ENCODE measurements around the gene BCAS3.
A peak's percentile ranks its signal among the peaks of the same experiment; 100 is the strongest.
"Not testable (repeated sequence)": the region's sequence is repeated elsewhere in the genome, so short reads cannot be mapped to it uniquely, and the experiment has no call there.

BCAS3 gene

DNA sequence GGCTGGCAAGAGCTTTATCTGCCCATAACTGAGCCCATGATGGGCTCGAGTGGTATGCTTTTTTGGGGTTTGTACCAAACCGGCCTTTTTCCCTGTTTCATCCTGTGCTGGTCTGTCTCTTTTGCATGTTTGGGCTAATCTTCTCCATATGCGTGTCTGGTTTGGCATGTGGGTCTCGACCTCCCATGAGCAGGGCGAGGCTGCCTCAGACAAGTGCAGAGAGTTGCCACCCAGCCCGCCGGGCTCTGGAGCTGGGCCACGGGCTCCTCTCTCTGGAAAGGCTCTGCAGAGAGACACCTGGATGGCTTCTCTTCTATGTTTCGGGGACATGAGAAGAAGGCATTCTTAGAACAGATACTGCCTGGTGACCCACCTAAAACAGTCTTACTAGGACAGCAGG is 654.2 kb downstream of the BCAS3 start:
- no peak for DNase-seq

DNA sequence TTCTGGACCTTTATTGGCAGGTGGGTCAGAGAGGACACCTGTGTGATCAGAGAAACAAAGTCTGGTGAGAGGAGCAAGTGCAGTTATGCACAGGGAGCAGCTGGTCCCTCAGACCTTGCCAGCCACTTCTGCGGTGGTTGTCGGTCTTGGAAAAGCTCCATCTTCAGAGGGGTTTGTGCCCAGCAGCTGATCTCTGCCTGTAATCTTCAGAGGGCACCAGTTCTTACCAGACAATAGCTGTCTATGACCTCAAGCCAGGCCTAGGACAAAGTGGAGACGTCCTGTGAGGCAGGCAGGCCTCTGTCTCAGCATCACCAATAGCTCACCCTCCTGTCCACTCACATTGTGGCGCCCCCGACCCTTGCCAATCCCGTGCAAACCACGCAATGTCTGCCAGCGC is 655.5 kb downstream of the BCAS3 start:
- DNase-seq: no peak

DNA sequence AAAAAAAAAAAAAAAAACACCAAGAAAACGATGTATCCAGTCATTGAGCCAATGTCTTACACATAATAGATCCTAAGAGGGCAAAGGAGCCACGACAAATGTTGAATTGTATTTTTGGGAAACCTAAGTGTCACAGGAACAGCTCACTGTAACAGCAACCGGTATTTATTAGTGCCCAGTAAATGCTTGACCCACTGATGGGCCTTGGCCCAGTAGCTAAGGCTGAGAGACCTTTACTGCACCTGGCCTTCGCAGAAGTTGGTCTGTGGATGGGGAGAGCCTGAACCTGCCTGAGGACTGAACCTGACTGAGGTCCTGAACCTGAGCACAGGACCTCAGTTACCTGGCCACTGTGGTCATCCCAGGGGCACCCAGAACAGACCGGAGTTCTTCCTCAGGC is 657.0 kb downstream of the BCAS3 start:
- no peak for DNase-seq

DNA sequence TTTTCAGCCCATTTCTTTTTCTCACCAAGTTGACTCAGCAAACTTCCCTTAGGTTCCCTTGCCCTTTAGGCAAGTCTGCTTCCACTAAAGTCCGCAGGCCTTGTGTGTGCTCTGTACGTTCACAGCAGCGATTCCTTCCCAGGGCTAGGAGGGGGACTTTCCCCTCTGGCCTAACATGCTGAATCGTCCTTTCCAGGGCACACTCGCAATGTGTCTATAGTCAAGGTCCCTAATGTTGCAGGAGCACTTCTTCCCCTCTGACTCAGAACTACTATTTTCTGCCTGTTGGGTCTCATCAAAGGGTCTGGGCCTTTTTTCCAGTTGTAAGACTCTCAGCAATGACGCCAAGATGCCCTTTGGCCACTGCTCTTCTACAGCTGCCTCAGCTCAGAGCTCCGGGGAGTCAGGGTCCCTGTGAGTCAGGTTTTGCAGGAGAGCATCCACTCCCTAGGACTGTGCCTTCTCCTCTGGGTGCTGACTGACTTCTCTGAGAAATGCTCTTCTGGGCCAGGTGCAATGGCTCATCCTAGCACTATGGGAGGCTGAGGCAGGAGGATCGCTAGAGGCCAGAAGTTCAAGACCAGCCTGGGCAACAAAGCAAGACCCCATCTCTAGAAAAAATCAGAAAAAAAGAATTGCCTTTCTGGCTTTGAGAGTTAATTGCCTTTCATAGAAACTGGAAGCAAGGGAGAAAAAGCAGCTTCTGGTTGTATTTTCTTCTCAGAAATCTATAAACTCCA is 657.6 kb downstream of the BCAS3 start:
- no peak for DNase-seq

DNA sequence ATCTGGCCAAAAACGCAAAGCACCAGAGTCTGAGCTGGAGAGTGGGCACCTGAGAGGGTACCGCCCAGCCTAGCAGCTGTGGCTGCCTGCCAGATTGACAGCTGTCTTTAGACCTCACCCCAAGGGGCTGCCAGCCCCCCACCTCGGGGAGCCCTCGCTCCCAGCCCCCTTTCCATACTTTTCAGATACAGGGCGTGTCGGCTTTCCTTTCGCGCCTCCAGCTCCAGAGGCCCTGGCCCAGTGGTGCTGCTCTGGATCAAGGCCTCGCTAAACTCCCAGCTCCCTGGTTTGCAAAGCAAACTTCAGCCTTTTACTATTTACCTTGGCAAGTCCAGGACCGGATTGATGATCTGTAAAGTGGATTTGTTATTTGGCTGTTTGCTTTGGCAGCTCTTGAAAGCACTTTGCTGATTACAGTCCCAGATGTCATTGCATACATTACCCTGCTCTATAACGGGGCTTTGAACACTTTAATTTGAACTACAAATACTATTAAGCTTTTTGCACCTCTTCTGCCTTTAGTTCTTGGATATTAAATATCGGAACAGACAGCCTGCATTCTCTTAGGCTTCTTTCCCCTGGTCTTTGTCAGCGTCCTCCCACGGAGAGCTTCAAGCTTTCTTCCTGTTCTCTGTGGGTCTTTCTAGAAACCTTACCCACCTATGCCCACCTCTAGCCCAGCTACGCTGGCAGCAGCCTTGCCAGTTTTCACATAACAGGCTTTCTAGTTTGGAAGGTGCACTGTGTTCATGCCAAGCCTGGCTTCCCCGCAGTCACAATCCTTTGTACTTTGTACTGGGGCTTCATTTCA is 658.4 kb downstream of the BCAS3 start:
- DNase-seq: peak; percentile 92

DNA sequence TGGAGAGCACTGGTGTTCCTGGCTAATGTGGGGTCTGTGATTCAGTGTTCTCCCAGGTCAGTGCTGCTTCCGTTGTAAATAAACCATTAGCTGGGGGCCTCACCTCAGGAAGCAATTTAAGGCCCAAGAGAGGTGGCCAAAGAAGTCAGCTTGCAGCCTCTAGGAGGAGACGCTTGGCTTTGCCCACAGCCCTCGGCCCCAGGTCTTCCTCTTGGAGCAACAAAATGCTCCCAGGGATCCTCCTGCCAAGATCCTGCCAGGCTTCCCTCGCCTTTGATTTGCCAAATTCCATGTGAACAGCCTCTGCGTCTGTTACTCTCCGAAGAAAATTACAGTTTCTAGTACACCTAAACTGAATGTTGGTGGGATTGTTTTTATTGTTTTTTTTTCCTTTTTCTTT is 659.6 kb downstream of the BCAS3 start:
- DNase-seq: no peak

DNA sequence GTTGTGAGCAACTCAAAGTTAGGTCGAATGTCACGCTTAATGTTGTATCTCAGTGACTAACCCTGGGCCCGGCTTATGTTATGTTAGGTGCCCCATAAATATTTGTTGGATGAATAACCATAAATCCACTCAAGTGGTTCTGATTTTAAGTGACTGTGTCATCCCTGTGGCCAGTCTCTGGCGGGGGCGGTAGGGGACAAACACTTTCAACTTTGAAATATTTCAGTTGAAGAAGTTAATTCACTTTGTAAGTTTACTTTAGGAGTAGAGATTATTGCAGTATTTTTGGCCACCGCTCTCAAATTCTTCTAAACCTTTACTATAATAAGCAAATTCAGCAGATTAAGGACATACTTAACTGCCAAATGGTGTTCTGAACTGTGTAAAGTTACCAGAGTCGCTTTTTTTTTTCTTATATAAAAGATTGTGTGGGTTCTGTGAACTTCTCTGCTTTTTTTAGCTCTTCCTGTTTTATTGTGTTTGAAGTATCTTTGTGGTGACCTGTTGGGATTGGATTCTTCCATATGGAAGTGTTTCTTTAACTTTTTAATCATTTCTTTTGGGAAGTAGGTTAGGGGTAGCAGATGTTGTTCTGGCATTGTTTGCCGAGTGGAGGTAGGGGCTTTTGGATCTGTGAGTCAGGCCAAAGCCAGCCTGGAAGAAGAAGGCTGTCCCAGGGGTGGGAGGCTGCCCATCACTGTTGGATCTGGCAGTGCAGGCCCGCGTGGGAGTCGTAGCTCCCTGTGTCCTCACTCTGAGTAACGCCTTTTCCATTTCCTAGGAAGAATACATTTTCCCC is 660.5 kb downstream of the BCAS3 start:
- no peak for DNase-seq

DNA sequence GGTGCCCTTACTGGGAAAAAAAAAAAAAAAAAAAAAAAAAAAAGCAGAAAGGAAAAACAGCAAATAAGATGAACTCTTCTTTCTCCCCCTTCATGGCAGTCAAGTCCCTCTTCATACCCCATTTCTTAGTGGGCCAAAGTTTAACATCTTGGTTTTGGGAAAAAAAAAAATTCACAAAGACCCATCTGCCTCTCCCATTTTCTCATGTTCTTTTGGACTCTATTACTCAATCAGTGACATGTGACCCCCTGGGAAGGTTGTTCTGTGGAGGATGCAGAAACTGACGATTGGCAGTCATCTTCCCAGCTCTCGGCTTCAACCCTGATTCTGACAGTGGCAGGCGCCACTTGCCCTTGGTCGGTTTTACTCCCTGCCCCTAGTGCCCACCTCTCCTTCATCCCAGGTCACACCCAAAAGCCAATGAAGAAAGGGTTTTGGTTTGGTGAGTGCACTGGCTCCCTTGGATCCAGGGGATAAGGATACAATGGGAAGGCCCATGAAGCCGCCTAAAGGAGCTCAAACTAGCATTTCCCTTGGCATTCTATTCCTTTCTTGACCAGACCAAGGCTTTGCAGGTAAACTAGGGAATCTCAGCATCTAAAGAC is 661.3 kb downstream of the BCAS3 start:
- no peak for DNase-seq

DNA sequence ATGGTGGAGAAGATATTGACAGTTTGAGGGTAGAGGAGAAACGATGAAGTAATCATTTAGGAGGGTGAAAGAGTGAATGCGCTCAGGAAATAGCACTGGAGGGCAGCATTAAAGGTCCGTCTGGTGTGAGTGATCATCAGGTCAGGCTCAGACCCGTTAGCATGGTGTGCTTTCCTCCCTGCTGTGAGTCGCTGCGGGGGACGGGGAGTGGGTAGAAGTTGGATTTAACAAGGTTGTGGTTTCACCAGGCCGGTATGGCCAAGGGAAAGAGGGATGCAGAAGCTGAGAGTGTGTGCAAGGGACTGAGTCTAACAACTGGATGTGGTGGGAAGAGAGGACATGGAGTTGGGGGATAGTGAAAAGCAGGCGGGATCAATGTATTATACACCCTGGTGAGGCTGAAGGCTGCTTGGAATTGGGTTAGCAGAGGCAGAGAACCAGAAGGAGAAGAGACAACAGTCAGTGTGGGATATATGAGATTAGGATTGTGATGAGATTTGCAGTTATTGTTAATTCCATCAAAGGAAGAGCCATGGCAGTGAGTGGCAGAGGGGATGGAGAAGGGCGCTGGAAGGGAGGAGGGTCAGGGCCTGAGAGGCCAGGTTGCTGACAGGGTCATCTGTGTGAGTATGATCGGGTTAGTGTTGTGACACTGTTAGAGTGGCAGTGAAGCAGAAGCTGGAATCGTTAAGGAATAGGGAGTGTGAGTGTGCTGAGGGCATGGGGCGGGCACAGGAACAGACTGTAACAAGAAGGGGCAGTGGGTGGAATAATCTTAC is 663.0 kb downstream of the BCAS3 start:
- no peak for DNase-seq

DNA sequence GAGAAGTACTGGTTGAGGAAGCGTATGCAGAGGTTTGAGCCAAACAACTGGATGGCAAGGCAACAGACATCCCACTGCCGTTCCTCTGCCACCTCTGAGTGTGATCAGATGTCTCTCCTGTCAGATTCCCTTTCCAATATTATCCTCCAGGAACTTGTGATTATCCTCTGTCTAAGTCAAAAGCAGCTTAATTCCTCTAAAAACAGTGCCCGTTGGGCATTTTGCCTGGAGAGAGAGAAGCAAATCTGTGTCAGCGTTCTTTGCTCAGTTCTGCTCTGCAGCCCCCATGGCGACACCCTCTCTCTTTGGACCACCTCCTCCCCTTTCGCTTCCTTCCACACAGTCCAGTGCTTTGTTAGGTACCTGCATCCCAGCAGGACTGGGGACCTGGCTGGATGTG is 665.9 kb downstream of the BCAS3 start:
- DNase-seq: no peak

DNA sequence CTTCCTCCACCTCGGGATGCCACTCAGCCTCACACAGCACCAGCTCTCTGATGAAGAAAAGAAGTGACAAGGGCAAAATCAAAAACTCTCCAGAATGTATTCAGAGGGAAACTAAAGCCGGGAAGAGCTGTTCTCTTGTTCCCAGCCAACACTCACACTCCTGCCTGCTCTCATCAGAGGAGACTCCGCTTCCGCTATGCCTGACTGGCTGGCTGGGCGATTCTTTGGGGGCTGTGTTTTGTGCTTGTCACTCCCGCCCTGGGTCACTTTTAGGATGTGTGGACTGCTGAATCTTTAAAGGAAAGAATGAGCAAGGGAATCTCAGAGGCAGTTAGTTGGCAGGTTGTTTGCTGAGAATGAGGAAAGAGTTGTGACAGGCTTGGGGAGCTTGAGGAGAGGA is 667.4 kb downstream of the BCAS3 start:
- no peak for DNase-seq

DNA sequence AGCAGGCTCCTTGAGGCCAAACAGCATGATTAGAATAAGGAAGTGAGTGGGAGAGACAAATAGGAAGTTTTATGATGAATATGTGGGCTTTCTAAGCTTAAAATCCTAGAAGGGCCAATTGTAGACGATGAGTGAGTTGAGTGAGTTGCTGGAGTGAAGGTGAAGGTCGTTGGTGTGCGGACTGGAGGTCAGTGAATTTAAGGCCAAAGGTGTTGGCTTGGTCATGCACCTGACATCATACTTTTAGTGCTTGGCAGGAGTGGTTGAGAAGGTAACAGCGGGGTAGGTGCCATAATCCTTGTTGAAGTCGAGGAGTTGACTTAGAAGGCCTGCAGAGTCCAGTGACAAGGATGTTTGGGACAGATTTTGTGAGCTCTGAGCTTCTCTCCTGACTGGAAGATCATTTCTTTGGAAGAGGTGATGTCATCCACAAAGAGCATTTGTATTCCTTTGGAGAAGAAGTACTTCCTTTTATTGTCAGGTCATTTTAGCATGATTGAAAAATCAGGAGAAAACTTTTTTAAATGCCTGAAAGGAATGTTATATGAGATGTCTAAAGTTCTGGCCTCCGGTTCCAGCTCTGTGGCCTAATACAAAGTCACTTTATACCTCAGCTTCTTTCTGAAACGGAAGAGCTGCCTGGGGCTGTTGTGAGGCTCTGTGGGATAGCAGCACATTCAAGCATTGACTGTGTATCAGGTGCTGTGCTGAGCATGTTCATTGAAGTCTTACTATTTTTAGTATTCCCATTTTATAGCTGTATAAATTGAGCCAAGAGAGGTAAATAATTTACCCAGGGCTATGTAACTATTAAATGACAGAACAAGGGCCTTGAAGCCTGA is 668.4 kb downstream of the BCAS3 start:
- no peak for DNase-seq

DNA sequence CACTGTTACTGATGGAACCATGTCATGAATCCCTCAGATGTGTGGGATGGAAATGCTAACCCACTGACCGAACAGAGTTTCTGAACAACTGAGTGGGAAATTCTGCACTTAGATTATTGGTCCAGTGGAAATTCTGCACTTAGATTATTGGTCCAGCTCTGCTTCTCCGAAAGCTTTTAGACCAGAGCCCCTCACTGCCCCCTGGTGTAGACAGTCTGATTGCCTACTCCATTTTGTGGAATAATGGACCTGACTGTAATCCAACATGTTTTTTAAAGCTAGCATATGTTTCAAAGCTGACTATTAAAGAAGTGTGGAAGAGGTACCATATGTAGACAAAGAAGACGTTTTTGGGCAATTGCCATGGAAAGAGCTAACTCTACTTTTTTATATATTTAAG is 671.7 kb downstream of the BCAS3 start:
- no peak for DNase-seq

DNA sequence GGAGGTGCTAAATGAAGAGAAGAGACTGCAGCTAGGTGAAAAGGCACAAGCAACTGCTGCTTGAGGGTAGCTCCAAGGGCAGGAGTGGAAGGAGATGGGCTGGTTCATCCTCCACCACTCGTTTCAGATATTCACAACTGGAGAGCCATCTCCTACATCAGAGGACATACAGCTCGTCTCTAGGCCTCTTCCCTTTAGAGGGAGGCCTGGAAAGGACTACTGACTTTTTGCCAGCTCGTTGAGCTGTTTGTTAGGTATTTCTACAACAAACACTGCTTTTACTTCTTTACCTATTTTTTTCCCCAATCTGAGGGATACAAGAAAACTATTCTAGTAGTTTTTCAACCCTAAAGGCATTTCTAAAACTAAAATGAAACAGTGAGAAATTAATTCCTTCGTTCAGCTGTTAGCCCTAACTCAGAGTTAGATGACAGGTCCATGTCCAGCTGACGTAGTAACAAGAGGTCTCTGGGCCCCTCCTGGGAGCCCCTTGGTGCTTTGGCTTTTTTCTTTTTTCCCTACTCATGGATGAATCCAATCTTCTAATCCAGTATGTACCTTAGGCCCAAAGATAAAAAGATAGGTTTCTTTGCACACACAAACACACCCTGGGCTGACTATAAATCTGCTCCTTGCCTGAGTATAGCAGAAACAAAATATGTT is 674.2 kb downstream of the BCAS3 start:
- no peak for DNase-seq

DNA sequence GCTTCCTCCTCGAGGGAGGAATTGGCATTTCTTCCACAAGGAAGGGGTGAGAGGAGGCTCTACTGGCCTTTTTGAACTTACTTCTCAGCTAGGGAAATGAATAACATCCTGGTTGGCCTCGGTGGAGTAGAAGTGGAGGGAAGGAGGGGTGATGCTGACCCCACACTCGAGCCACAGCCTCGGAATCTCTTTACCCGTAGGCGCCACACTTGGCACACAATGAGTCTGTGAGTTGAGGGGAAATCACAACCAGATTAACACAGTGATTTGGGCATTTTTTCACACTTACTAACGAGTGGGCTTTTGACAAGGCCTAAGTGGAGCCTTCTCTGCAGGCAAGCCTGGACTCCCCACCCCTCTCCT is 674.7 kb downstream of the BCAS3 start:
- no peak for DNase-seq

DNA sequence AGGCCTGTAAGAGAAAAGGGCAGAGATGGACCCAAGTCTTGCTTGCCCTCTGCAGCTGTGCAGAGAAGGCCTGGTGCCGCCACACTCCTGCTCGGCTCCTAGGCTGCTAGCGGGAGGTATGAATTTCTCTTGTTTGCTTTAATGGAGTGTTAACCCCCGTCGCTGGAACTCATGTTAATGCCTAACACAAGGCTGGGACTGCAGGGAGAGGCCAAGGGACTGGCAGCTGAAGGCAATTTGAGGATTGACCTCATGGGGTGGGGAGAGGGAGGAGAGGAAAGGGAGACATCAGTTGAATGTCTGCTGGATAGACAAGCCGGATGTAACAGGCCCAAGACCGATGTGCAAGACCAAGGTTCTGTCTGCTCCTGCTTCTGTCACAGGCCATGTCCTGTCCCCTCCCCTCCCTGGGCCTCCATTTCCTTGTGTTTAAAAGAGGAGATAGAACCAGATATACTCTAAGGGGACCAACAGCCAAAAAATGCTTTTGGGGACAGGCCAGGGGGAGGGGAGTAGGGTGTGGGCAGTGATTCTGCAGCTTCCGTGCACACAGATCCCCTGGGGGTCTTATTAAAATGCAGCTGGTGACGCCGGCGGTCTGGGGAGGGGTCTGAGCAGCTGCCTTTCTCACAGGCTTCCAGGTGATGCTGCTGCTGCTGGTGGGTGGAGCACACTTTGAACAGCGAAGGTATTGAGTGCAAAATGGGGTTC is 675.3 kb downstream of the BCAS3 start:
- no peak for DNase-seq

DNA sequence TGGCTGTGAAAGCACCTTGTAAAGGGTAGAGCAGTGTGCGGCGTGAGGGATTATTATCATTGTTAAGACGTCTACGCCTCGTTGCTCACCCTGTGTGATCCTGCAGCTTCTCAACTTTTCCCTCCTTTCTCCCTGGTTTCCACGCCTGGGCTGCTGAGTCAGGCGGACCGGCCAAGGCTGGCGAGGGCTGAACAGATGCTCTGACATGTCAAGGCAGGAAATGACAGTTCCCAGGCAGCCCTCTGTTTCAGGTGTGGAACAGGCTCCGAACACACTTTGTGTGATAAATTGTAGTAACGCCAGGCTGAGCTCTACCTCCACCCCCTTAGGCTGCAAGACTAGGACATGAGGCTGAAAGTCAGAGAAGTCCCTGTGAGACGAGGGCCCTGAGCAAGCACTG is 676.0 kb downstream of the BCAS3 start:
- no peak for DNase-seq

DNA sequence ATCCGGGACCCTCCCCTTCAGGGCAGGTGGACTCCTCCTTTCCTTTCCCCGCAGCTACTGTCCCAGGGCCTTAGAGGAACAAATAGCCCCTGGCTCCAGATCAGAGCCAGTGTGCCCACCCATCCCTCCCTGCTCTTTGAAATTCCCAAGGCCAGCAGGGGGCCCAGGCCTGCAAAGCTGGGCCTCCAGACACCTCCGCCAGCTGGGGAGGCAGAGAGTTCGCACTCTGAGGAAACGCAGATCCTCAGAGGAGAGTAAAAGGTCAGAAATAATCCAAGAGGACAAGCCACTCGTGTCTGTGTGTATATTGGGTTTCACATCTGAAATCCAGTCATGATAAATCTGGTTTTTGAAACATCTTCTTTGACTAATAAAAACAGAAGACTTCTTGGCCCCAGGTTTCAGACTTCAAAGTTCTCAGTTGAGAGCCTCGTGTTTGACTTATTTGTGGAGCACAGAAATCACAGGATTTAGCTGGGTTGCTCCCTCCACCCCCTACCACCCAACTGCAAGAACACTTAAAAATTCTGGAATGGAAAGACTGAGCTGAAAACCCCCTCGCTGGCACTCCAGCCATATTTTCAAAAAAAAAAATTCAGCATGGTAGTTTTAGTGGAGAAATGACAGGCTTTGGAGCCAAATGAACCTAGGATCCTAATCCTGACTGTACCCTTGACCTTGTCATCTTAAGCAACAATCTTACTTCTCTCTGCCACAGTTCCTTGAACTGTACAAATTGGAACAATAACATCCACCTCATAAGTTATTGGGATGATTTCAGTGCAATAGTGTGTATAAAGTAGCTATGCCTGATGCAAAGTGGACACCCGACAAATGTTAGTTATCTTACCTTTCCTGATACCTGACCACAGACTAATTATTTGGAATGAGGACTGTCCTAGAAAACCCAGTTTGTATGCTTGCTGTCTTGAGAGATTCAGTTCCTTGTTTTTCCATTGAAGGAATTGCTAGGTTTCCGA is 677.5 kb downstream of the BCAS3 start:
- no peak for DNase-seq

DNA sequence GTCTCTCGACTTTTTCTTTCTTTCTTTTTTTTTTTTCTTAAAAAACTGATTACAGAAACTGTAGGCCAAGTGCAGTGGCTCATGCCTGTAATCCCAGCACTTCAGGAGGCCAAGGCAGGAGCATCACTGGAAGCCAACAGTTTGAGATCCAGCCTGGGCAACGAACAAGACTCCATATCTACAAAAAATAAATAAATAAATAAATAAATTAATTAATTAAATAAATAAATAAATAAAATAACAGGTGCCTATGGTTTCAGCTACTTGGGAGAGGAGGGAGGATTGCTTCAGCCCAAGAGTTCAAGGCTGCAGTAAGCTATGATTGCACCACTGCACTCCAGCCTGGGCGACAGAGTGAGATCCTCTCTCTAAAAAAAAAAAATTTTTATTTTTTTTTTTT is 679.4 kb downstream of the BCAS3 start:
- not testable (repeated sequence) for DNase-seq
